Measurements from ENCODE around the gene GSG1L.
"Not testable (repeated sequence)": the region's sequence is repeated elsewhere in the genome, so short reads cannot be mapped to it uniquely, and the experiment has no call there.

Gene GSG1L

DNA sequence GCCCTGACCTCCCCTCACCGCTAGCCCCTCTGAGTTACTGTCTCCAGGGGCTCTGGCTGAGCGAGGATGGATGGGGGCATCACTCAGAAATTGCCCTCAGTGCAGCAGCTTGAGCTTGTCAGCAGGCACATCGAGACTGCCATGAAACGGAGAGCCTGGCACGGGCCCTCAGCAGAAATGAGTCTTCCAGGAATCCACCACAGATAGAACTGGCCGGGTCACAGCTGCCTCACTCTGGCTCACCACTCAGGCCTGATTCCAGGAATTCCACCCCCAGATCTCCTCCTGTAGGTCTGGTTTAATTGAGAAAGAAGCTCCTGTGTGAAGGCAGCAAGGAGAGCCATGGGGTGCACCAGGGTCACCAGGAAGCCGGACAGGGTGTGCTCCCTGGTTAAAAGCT, 85.5 kb downstream of the GSG1L start:
- no peak for DNase-seq

- DNase-seq = no peak
These were observed 86.5 kb downstream of the GSG1L start for GRCh38 chr16:27976990-27977389.

DNA sequence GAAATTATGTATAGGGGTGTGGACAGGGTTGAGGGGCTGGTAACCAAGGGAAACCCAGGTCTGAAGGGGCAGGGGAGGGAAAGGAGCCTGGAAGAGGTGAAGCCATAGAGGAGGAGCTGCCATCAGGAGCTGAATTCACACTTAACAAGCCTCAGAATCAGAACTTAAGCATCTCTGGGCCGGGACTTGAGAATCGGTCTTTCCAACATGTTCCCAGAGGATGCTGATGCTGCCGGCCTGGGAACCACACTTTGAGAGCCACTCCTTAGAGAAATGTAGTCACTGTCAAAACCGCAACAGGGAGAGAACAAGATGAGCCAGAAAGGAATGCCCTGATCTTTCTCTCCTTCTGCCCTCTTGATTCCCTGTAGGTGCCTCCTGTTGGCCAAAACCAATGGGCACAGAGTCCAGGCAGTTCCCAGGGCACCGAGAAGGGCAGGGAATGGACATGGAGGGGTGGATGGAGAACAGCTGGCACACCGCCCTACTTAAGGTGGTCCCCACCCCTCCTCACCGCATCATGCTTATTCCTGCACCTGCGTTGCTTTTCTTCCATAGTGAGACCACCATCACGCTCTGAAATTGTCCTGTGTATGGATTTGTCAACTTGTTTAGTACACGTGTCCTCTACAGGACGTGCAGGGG, 88.5 kb downstream of the GSG1L start:
- no peak for DNase-seq

- no peak for DNase-seq
These were observed 89.8 kb downstream of the GSG1L start for GRCh38 chr16:27973678-27974077.

DNA sequence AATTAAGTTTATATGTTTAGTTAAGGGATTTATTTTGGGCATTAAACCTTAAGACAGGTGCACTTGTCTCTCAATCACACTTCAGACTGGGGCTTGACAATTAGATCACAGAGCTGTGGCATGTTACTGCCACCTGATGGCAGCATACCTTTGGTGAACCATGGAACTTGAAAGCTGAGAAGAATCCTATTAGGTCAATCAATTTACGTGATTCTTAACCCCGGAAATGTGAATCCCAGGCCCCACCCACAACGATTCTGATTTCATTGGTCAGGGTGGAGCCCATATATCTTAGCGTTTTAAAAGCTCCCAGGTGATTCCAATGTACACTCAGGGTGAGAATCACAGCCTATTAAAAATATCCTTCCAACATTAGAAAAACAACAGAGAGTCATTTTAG, 91.0 kb downstream of the GSG1L start:
- no peak for DNase-seq

DNA sequence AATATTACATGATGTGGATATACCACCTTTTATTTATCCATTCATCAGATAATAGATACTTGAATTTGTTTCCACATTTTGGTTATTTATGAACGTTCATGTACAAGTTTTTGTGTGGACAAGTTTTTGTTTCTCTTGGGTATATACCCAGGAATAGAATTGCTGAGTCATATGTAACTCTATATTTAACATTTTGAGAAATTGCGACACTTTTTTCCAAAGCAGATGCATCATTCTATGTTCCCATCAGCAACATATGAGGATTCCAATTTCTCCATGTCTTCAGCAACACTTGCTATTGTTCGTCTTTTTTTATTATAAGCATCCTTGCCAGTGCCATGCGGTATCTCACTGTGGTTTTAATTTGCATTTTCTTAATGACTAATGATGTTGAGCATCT, 93.9 kb downstream of the GSG1L start:
- no peak for DNase-seq

DNA sequence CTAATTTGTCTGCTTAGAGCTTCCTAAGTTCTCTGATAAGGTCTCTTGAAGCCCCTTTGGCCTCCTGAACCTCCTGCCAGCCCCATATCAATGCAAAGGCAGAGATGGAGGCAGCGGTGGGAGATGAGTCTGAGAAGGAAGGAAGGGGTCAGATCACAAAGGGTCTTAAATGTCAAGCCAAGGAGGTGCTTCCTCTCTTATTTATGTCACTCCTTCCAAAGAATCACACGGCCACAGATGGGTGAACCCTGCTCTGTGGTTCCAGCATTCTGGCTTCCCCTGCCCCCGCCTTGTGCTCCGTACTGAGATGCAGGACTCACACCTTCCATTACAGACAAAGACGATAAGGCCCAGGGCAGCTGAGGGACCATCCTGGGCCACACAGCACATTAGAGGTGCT, 96.3 kb downstream of the GSG1L start:
- no peak for DNase-seq

DNA sequence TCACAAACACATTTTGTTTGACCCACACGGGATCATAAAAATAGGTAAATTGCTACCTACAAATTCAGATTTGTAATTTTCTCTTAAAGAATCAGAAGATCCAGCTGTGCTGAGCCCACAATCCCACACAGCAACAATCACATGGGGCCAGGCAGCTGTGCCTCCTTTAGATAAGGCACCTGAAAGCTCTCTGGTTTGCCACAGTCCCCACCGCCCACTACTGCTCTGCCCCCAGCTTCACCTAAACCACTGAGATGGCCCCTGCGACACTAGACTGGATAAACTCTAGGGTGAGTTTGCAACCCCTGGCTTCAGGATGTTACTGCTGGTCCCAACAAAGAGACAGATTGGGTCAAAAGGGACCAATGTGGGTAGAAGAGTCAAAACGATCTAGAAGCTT, 96.8 kb downstream of the GSG1L start:
- DNase-seq = no peak

DNA sequence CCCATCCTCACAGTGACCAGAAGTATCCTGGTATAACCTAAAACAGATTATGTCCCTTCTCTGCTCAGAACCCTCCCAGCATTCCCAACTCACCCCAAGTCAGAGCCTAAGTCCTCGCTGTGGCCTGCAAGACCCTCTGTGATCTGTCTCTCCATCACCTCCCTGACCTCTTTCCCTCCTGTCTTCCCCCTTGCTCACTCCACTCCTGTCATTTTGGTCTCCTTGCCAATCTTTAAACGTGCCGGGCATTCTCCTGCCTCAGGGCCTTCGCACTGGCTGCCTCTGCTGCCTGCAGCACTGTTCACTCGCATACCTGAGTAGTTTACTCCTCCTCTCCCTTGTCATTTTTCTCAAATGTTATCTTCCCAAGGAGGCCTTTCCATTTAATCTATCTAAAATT, 97.7 kb downstream of the GSG1L start:
- DNase-seq = no peak

GRCh38 chr16:27963471-27963965, 100.0 kb downstream of the GSG1L start:
- DNase-seq = no peak

DNA sequence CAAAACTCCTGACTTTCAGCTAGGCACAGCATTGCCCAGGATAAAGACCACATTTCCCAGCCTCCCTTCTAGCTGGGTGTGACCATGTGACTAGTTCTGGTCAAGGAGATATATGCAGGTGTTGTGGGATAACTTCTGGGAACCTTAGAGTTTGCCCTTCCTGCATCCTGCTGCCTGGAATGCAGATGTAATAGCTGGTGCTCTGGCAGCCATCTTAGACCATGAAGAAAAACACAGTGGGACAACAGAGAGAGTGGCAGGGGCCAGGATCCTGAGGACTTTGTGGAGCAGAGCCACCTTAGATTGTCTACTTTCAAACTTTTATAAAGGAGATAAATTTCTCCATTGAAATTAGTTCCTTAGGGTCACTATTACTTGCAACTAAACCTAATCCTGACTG, 101.3 kb downstream of the GSG1L start:
- DNase-seq = no peak

DNA sequence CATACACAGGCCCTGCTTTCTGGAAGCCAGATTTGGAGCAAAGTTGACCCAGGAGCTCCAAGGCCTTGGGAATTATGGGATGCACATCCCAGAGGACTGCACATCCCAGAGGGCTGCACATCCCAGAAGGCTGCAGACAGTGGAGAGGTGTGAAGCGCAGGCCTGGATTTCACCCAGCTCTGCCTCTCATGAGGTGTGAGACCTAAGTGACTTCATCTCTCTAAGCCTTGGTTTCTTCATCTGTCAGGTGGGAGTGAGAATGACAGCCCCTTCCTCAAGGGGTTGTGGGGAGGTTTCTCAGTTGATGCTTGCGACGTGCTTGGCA, 102.3 kb downstream of the GSG1L start:
- DNase-seq = no peak

DNA sequence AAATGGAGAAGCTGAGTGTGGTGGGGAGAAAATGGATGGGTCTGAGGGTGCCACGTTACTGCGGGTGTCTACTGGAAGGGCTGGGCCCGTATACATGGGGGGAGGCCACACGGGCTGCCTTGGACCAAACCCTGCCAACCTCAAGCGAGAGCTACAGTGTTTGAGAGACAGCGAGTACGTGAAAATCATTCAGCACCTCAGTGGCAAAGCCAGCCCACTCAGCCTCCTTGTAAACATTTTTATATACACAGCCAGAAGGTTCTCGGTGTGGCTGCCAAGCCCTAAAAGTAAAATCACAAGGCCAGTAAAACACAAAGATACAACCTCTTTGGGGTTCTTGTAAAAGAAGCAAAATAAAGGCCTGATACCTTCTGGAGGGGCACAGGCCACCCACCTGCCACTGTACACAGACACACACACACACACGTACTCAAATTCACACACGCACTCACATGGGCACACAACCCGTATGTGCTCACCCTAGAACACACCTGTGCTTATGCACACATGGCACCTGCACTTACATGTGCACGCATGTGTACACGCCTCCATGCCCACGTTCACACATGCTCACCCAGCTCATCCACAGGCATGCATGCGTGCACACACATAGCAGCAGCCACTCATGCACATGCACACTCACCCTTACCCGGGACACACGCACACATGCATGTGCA, 102.8 kb downstream of the GSG1L start:
- DNase-seq = no peak

GRCh38 chr16:27959914-27960313, 103.6 kb downstream of the GSG1L start:
- no peak for DNase-seq

DNA sequence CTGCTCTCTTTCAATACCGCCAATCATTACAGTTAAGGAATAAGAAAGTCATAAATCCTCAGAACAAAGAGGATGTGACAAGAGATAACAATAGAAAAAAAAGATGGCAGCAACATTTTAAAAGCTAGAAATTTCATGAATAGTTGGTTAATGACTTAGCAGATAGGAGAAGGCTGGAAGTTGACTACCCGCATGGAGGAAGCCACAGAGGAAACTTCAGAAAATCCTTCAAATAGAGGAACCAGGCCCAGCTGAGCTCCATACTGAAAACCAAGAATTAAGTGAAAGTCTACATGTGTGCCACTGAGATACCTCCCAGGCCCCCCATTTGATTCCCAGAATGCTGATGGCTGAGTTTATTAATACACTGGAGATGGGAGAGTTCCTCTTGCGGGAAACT, 109.3 kb downstream of the GSG1L start:
- DNase-seq = no peak

DNA sequence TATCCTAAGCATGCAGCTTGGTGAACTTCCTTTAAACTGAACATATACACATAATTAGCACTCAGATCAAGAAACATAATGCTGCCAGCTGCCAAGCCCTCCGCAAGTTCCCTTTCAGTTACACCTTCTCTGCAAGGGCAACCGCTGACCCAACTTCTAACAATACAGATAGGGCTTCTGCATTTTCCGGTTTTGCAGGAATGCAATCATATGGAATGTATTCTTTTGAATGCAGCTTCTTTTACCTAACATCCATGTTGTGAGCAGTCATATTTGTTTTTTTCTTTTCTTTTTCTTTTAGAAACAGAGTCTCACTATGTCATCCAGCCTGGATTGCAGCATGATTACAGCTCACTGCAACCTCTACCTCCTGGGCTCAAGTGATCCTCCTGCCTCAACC, 110.7 kb downstream of the GSG1L start:
- DNase-seq = no peak

- no peak for DNase-seq
These were observed 111.9 kb downstream of the GSG1L start for GRCh38 chr16:27951489-27952120.

DNA sequence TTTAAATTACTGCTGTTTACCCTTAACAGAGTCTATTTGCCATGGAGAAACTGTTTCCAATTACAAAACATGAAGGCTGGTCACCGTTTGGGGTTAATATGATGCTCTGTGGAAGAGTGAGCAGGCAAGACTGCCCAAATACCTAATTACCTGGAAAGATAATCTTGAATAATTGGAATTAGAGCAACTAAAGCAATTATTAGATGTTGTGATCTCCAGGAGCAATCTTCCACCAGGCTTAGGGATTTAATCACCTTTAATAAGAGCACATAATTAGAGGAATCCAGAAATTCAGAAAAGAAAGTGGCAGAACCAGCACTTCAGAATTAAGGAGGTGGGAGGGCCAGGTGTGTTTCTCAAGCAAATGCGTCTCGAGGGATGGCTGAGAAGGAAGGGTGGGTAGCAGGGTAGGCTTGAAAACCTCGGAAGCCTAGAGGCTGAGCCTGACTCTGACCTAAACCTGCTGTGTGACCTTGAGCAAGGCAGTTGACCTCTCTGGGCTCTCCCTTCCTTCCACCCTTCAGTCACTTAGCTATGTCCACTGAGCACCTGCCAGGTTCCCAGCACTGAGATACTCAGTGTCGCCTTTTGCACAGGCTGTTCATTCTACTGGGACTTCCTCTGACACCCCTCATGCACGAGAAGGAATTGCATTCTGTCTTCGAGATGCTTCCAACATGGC, 113.2 kb downstream of the GSG1L start:
- DNase-seq = no peak

DNA sequence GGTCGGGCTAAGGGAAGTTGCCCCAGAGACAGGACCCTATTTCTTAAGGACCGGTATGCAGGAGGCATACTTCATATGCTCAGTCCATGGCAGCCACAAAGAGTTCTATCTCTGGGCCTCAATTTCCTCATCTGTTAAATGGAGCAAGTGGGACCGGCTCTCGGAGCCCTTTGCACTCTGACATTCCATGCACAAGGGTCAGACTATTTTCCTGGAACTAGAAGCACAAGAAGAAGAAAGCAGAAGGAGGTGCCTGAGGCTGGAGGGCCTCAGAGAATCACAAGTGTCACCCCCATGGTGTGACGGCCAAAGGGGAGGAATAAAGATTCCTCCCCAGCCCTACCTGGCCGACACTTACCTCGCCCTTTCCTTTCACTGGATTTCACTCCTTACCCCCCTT, 115.8 kb downstream of the GSG1L start:
- DNase-seq = no peak

- DNase-seq = no peak
These were observed 118.1 kb downstream of the GSG1L start for GRCh38 chr16:27945233-27945973.

GRCh38 chr16:27943766-27944165, 119.7 kb downstream of the GSG1L start:
- DNase-seq = no peak

DNA sequence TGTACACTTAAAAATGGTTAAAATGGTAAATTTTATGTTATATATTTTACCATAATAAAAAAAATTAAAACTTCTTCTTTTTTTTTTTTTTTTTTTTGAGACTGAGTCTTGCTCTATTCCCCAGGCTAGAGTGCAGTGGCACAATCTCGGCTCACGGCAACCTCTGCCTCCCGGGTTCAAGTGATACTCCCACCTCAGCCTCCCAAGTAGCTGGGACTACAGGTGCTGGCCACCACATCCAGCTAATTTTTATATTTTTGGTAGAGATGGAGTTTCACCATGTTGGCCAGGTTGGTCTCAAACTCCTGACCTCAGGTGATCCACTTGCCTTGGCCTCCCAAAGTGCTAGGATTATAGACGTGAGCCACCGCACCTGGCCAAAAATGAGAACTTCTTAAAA, 121.4 kb downstream of the GSG1L start:
- not testable (repeated sequence) for DNase-seq

DNA sequence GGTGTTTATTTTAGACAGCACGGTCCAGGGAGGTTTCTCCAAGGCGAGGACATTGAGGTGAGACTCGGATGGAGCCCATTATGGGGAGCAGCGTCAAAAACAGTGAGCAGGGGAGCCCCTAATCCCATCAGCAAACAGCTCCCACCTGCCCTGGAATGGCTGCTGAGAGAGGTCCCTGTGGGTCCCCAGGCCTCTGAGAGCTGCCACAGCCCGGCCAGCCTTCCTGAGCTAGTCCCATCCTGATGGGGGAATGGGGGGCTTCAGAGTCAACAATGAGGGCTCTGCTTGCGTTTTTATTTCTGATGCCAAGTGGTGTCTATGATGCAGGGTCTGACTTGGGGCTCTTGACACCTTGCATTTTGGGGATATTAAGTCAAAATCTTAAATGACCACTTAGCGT, 128.4 kb downstream of the GSG1L start:
- no peak for DNase-seq
